Measurements from ENCODE around the gene TIAM1.

DNA sequence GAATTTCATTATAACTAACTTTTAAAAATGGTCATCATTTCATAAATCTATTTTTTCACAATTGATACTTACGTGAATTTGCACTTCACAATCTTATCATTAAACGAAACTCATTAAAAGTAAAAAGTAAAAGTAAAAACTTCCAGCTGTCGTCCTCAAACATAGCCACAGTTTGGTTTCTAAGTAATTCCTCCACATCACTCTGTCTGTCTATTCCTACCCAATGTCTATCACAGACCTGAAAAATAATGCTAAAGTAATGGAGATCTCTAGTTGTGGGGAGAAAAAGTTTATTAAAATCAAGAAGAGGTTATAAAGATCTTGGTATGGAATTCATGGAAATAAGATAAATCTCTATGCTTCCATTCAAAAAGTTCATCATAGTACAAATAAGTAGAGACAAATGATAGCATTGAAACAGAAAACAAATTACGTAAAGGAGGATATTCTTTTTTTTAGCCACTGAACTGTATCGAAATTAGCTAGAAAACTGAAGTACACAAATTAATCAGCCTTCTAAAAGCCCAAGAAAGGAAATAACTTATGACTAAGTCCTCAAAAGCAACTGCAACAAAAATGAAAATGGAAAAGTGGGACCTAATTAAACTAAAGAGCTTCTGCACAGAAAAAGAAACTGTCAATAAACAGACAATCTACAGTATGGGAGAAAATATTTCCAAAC is 148.6 kb downstream of the TIAM1 start:
- TF ChIP-seq CTCF (IDR thresholded peaks at IDR 0.05; ENCODE audit: borderline replicate concordance, extremely low read depth, low read length, poor library complexity, severe bottlenecking), result no peak
- no peak for TF ChIP-seq EZH2 (IDR thresholded peaks at IDR 0.05; ENCODE audit: borderline replicate concordance, low read depth, low read length, severe bottlenecking)

Data from DND-41 (cell line).